Spinal cord (tissue), 10 donors: ENCODE measurements around the gene ZRANB1. TPM values are rescaled to one million over a fixed set of nuclear protein-coding genes. Genes with fewer than 3 reads are reported as not detected.
"Not testable (repeated sequence)": the region's sequence is repeated elsewhere in the genome, so short reads cannot be mapped to it uniquely, and the experiment has no call there.

ENCODE experiments used
- DNase-seq, 6 donors: peaks; one replicate each; pipeline versions ENCODE4 v3.0.0 to v3.0.0-alpha.2; 2013 to 2015; ENCODE audit warnings: low spot score in 6 of 6, low read depth in 4 of 6
- H3K27ac ChIP-seq: one replicate; pipeline ENCODE4 v1.5.1; 2013; ENCODE audit warnings: low read depth, low read length, control low read depth
- H3K27me3 ChIP-seq: one replicate; pipeline ENCODE4 v1.6.1; 2013; ENCODE audit warnings: low read length; ENCODE audit not compliant: control insufficient read depth, insufficient read depth
- H3K36me3 ChIP-seq: one replicate; pipeline ENCODE4 v1.6.1; 2013; ENCODE audit warnings: low read length; ENCODE audit not compliant: control insufficient read depth, insufficient read depth
- H3K4me1 ChIP-seq: one replicate; pipeline ENCODE4 v1.6.1; 2013; ENCODE audit warnings: low read length; ENCODE audit not compliant: control insufficient read depth, insufficient read depth
- H3K4me3 ChIP-seq: one replicate; pipeline ENCODE4 v1.5.1; 2013; ENCODE audit warnings: low read depth, low read length, control low read depth
- H3K9me3 ChIP-seq: one replicate; pipeline ENCODE4 v1.6.1; 2013; ENCODE audit warnings: low read length; ENCODE audit not compliant: control insufficient read depth, insufficient read depth
- WGBS: methylation state at CpG from one replicate; pipeline ENCODE4 v1.1.5; 2013; ENCODE audit warnings: missing lambda C conversion rate; ENCODE audit not compliant: insufficient coverage; 5-methylcytosine and 5-hydroxymethylcytosine counted together
- polyA plus RNA-seq, 2 donors: library from polyadenylated mRNA; unstranded; fragments of 120-200 nt; gene quantifications; one replicate each; pipeline ENCODE4 v1.2.1, GENCODE V29; 2013; ENCODE audit not compliant: insufficient read length in 2 of 2
- total RNA-seq, 2 donors: library from RNA; depleted of rRNA in 1 of 2; stranded (reverse); fragments of 120-200 nt in 1 of 2; fragments of >200 nt in 1 of 2; gene quantifications; one replicate each; pipeline versions ENCODE4 v1.2.3 to v1.2.4, GENCODE V29; 2013 to 2014
- donor health status: healthy.

The ZRANB1 gene
- total and polyA plus RNA-seq, 4 donors: 25.5 to 47.3 (median 31.7) TPM

DNA sequence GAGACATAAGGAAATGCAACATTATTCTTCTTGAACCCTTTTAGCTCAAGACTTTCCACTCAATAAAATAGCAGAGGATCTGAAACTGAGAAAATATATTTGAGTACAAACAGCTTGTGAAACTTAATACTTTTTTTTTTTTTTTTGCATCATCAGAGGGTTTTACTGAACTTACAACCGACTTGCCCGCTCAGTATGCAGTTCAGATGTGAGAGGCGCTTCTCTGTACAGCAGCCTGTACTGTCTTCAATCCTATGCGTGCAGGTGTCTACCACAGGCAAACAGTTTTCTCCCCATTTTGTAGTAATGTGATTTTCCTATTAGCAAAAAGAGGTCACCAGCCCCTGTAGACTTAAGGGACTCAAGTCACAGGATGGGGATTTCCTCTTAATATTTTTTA lies 46.8 kb downstream of the ZRANB1 start:
- H3K9me3 ChIP-seq, H3K4me3 ChIP-seq, H3K27me3 ChIP-seq, H3K27ac ChIP-seq, H3K4me1 ChIP-seq, DNase-seq: not testable (repeated sequence)
- WGBS: no CpG with 5 or more reads among the region's 4 CpGs
- peaks cover 46% of the 10 kb centered on the region for H3K36me3 ChIP-seq

DNA sequence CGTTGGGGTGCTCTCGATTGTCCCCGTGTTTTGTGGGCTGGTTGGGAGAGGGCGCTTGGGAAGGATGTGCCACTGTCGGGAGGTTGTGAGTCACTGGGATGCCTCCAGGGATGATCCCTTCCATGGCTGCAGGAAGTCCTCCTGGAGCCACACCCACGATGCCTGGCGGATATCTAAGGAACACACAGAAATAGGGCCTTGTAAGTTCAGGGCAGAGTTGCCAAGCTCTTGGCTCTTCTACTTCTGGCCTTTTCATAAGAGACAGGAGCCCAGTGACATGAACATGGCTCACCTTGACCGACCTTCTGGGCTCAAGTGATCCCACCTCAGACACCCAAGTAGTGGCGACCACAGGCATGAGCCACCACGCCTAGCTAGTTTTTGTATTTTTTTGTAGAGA lies 47.6 kb downstream of the ZRANB1 start:
- Histone ChIP-seq H3K9me3 (no peaks in the 10 kb centered on the region), H3K36me3 (peaks cover 49% of the 10 kb centered on the region), H3K4me3 (no peak overlapping the region), H3K27me3 (no peaks in the 10 kb centered on the region), H3K27ac (no peak overlapping the region), H3K4me1 (peaks cover 14% of the 10 kb centered on the region)
- DNase-seq: no peak
- 92% methylated on average over 8 of the region's 10 CpGs for WGBS

DNA sequence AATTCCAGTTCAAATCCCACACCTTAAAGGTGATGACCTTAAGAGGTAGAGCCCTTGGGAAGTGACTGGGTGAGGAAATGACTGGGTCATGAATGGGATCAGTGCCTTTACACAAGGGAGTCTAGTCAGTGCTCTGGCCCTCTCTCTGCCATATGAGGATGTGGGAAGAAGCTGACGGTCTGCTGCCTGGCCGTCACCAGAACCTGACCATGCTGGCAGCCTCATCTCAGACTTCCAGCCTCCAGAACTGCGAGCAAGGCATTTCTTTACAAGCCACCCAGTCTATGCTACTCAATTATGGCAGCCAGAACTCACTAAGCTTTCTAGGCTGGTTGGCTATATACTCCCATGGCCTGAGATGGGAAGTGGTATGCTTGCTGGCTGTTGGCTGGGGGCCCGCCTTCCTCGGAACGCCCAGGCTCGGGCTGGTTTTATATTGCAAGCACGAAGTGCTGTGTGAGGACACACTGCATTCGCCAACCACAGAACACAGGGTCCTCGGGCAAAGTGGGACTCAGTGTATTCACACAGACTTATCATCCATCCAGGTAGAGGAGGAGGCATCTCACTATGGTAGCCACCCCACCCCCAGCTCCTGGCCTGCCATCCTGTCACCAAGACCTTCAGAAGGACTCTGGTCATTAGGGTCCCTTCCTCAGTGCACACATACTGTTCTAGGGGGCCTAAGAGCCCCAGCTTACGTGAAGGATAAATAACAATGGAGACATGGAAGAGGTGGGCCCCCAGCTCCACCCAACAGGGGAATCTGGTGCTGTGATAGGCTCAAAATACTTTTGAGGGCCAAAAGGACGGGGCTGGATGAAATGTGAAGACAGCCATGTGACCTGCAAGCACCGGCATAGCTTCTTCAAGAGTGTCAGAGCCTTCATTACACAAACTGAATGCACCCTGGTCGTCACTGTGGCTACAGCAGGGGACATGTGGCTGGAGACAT lies 49.0 kb downstream of the ZRANB1 start:
- Histone ChIP-seq H3K27me3 (no peaks in the 10 kb centered on the region), H3K27ac (peak overlapping the region; percentile 16), H3K4me1 (peaks cover 28% of the 10 kb centered on the region), H3K9me3 (no peaks in the 10 kb centered on the region), H3K36me3 (peaks cover 57% of the 10 kb centered on the region), H3K4me3 (no peak overlapping the region)
- 88% methylated on average over 12 of the region's 14 CpGs for WGBS
- DNase-seq: no peak

DNA sequence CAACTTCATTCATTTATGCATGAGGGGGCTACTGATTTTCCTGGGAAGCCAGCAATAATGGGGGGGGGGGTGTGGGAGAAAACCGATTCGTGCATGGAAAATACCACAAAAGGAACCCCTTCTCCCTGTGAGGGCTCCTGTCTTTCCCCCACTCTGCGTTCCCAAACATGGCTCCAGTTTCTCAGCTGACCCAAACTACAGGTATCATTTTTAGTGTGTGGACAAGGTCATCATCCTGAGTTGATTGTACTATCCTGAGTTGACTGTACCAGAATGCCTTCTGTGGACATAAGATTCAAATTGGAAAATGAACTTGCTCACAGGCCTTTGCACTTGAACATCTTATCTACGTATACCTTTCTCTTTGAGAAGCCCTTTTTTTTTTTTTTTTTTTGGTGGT lies 49.9 kb downstream of the ZRANB1 start:
- Histone ChIP-seq H3K27me3 (no peaks in the 10 kb centered on the region), H3K4me3 (no peak overlapping the region), H3K36me3 (peaks cover 66% of the 10 kb centered on the region), H3K4me1 (peaks cover 32% of the 10 kb centered on the region), H3K27ac (no peak overlapping the region), H3K9me3 (no peaks in the 10 kb centered on the region)
- WGBS: no CpG with 5 or more reads among the region's 4 CpGs
- no peak for DNase-seq

DNA sequence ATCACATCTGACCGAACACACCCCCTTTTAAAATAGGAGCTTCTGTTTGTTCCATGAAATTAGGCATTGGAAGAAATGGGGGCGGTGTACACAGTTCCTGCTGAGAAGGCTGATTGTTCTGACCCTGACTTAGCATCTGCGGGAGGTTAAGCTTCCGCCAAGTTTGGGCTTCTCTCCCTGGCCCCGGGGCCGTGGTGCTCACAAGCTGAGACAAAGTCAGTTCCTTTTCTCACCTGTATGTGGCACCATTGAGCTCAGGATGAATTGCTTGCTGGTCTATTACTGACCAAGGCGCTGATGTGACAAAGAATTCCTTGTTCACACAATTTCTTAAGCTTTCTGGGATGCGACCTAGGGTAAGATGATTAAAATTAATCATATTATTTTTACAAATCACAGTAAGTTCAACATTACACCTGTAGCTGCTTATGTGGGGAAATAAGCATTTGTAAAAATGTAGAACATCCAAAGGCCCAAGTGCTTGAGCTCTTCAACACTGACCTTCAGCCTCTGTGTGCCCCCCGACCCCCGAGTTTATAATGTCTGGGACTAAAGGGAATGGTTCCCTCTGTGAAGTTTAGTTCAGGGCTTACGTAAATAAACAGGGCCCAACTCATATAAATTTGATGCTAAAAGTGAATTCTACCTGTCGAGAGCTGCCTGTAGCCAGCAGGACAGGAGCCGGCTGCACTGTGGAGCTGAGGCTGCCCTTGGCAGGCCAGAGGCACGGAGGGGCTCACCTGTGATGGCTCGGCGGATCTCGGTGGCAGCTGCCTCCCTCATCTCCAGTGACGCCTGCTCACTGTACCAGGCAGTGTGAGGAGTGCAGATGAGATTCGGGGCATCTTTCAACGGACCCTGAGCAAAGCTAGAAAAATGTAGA lies 50.8 kb downstream of the ZRANB1 start:
- DNase-seq: peak in 4 of 6 donors; percentile 65 to 91 (median 74)
- Histone ChIP-seq H3K4me1 (peaks cover 34% of the 10 kb centered on the region), H3K4me3 (no peak overlapping the region), H3K27me3 (no peaks in the 10 kb centered on the region), H3K36me3 (peaks cover 75% of the 10 kb centered on the region), H3K9me3 (no peaks in the 10 kb centered on the region), H3K27ac (no peak overlapping the region)
- 69% methylated on average over 15 of the region's 20 CpGs for WGBS

DNA sequence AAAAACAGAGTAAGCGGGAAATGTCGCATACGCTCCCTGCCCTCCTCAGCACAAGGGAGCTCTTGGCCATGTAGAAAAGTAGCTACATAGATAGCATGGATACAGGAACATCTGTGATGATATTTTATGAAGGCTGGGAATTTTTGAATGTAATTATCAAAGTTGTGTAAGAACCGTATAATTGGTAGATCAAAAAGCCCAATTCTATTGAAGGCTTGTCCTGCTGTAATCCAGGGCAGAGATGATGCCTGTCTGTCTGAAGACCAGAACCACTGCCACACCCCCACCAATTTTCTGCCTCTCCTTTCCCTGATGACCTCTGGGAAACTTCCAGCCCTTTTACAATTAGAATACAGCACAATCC lies 51.4 kb downstream of the ZRANB1 start:
- Histone ChIP-seq H3K4me1 (peaks cover 37% of the 10 kb centered on the region), H3K27me3 (no peaks in the 10 kb centered on the region), H3K36me3 (peaks cover 81% of the 10 kb centered on the region), H3K9me3 (no peaks in the 10 kb centered on the region), H3K4me3 (no peak overlapping the region), H3K27ac (no peak overlapping the region)
- DNase-seq: no peak
- WGBS: 97% methylated on average over 3 of the region's 4 CpGs

DNA sequence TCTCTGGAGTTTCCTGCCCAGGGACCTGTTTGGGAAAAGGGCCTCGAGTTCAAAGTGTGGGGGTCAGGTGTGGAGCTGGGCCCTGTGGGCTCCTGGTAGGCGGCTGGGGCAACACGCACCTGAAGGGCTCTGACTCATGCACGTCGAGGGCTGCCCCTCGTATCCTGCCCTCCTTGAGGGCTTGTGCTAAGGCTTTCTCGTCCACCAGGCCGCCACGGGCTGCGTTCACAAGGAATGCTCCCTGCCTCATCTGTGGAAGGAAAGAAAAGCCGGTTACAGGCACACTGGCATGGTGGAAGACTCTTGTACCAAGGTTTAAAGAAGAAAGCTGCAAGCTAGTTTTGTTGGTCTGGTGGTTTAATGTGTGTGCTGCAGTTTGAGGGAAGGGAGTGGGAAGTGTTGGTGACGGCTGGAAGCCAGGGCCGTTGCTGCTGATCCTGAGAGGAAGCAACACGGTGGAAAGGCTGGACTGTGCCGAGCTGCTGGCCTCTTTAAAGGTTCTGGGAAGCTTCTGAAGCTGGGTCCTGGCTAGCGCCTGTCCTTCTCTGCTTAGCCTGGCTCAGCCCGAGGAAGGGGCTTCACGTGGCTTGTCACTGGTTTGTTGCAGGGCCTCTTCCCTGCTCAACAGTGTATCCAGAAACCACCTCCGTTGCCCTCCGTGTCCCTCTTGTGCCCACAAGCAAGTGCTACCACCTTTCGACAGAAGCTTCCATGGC lies 52.0 kb downstream of the ZRANB1 start:
- Histone ChIP-seq H3K4me1 (peaks cover 42% of the 10 kb centered on the region), H3K4me3 (no peak overlapping the region), H3K36me3 (peaks cover 87% of the 10 kb centered on the region), H3K27me3 (no peaks in the 10 kb centered on the region), H3K9me3 (no peaks in the 10 kb centered on the region), H3K27ac (no peak overlapping the region)
- no peak for DNase-seq
- 91% methylated on average over 18 of the region's 21 CpGs for WGBS

DNA sequence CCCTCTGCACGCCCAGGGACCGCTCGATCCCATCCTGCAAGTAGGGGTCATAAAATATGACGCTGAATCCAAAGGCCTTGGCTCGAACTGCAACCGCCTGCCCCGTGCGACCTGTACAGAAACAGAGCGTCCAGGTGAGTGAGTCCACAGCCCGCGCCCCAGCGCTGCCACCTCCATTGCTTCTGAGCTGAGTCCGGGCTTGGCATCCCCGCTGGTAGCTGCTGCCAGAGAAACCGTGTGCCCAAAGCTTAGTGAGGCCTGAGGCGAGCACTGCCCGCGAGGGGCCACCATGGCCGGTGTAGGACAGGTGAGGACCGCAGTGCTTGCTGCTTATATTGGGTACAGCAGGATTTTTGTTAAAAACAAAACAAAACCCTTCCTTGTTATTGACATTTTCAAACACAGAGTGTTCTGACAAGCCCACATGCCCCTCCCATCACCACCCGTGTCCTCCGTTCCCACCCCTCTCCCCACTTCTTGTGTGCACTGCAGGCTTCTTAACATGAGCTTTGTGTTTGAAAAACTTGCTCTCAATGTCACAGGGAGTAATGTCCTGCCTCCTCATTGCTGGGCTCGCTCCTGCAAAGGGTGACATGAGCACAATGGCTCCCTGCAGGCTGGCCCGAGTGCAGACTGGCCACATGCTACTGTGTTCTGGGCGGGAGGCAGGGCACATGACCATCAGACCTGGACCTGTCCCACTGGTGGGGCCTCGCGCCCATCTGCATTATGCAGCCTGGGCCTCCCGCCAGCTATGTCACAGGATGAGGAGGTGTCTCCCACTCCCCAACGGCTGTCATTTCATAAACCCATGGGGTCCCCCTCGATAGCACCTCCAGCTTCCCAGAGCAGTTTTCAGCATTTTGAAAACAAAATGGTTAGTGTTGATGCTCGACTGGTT lies 52.9 kb downstream of the ZRANB1 start:
- 67% methylated on average over 23 of the region's 31 CpGs for WGBS
- no peak overlapping the region for H3K27ac ChIP-seq
- H3K9me3 ChIP-seq: no peaks in the 10 kb centered on the region
- H3K4me3 ChIP-seq: no peak overlapping the region
- DNase-seq: peak in 1 of 6 donors; percentile 50
- H3K36me3 ChIP-seq: peaks cover 87% of the 10 kb centered on the region
- H3K27me3 ChIP-seq: no peaks in the 10 kb centered on the region
- H3K4me1 ChIP-seq: peaks cover 52% of the 10 kb centered on the region
